Globus pallidus (tissue), 1 donor: ENCODE measurements around the gene PRSS38.

Source experiments
- DNase-seq: peaks from one replicate; pipeline ENCODE4 v3.0.0-alpha.2; 2015; ENCODE audit warnings: low spot score

PRSS38 gene

DNA sequence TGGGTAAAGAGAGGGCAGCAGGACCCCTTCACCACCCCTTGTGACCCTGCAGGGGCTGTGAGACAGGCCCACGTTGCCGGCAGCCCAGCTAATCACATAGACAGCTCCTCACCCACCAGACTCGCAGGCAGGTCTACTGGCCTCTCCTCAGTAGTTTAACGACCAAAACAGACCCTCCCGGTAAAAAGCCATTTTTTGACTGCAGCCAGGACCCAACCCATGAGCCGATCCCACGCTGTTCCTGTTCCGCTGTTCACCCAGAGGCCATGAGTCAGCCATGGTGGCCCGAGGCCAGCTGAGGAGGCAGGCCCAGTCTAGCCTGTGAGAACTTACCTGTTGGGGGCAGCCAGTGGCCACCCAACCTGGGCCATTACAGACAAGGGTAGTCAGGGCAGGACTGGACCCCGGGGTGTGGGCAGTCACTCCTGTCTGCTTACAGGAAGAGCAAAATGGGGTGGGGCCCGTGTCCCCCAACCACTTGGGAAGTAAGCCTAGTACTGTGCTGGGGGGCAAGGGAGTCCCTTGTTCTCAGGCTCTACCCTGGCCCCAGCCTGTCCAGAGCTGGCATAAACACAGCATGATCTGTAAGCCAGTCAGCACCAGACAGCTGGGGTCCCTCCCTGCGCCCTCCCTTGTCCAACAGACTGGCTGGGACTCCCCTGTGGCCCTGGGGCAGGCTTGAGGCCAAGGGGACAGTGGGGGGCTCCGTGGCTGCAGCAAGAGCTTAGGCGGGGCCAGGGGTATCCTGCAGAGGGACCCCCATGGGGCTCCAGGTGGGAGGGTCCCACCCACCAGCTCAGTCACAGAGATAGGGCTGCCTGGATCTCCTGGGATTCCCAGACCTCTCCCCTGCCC lies 70.4 kb downstream of the PRSS38 start:
- DNase-seq: no peak

- no peak for DNase-seq
Observed at GRCh38 chr1:227886503-227886961, 71.1 kb downstream of the PRSS38 start.

- DNase-seq: no peak
Observed at GRCh38 chr1:227886993-227887696, 71.7 kb downstream of the PRSS38 start.

- no peak for DNase-seq
Observed at GRCh38 chr1:227887697-227888403, 72.4 kb downstream of the PRSS38 start.

DNA sequence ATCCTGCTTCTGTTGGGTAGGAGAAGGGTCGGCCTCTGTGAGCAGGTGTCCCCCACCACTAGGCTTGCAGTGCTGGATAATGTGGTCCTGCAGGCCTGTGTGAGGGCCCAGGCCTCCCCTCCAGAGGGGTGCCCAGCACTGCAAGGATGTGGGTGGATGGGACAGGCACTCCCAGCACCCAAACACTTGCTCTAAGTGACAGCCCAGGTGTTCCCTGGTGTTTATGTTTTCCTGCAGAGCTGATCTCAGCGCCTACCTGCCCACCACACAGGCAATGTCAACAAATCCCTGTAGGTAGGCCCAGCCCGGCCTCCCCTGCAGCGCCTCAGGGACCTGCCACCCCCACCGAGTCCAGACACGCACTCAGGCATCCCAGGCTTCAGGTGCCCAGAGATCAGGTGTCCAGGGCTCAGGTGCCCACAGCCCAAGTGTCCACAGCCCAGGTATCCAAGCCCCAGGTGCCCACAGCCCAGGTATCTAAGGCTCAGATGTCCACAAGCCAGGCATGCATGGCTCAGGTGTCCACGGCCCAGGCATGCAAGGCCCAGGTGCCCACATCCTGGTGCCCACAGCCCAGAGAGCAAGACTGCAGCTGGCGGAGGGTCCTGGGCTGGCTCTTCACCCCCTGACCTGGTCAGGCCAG lies 73.0 kb downstream of the PRSS38 start:
- no peak for DNase-seq

- DNase-seq: no peak
Observed at GRCh38 chr1:227889047-227889862, 73.8 kb downstream of the PRSS38 start.

DNA sequence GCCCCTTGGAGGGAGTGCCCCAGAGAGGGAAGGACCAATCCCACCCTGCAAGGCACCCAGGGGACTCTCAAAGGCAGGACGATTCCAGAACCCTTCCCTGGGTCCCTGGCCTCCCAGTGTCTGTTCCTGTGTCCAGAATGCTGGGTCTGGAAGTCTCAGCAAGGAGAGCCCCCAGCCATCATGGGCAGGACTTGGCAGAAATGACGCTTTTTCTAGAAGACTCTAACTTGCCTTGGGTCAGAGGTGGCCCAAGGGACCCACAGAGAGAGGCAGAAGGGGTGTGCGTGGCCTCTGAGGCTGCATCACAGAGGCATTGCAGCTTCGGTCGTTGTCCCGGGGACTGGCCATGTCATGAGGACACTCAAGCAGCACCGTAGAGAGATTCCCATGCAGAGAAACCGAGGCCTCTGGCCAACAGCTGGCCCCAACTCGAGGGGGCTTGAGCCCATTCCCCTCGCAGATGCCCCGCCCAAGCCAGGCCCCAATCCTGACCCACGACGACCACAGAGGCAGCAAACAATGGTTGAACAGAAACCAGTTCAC lies 74.5 kb downstream of the PRSS38 start:
- no peak for DNase-seq

DNA sequence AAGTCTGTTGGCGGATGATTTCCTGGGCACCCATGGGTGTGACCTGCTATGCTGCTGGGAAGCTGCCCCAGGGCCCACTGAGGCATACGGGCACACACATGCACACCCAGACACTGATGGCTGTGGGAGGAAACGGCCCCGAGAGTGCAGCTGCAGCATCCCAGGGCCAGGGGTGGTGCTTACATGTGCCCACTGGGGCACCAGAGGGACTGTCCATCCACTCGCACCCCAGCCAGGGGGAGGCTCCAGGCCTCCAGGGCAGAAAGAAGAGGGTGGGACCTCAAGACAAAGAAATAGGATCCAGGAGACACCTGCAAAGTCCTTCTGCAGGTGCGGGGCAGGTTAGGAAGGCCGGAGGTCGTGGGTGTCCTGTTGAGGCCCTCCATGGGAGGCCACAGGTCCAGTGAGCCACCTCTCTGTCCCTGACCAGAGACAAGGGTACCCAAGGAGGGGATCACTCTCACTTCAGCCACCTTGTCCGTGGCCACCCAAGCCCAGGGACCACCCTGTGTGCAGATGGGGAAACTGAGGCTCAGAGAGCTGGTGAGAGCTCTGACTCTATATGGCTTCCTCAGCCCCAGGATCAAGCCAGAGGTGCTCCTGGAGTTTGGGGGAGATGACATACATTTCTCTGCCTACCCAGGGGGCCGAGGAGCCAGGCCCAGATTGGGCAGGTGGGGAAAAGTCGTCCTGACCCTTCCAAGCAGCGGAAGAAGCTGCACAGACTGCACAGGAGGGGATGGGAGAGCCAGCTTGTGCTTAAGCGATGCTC lies 75.2 kb downstream of the PRSS38 start:
- DNase-seq: no peak

DNA sequence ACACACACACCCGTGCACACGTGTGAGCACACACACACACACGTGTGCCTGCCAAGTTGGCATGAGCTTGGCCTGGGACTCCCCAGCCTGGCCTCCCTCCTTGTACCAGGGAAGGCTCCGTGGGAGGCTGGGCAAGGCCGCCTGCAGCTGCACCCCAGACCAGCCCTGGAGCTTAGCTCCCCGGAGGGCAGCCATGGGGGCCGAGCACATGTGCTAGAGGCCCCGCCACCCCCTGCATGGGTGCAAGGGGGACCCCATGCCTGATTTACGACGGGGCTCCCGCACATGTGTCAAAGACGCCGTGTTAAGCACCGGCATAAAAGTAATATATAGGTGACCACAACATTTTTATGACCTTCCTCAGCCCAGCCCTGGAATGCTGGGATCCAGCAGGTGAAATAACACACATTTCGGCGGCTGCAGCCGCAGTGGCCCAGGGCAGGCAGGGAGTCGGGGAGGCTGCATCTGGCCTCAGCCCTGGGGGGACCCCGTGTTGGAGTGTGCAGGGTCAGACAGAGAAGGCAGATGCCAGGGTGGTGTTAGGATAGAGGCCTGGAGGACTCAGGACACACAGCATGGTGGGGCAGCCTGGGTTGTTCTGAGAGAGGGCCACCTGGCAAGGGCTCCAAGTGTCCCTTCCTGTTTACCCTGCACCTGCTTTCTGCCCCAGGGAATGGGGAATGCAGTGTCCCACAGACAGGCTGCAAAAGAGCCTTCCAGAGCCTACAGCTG lies 75.9 kb downstream of the PRSS38 start:
- DNase-seq: no peak

- no peak for DNase-seq
Observed at GRCh38 chr1:227891955-227892488, 76.5 kb downstream of the PRSS38 start.

DNA sequence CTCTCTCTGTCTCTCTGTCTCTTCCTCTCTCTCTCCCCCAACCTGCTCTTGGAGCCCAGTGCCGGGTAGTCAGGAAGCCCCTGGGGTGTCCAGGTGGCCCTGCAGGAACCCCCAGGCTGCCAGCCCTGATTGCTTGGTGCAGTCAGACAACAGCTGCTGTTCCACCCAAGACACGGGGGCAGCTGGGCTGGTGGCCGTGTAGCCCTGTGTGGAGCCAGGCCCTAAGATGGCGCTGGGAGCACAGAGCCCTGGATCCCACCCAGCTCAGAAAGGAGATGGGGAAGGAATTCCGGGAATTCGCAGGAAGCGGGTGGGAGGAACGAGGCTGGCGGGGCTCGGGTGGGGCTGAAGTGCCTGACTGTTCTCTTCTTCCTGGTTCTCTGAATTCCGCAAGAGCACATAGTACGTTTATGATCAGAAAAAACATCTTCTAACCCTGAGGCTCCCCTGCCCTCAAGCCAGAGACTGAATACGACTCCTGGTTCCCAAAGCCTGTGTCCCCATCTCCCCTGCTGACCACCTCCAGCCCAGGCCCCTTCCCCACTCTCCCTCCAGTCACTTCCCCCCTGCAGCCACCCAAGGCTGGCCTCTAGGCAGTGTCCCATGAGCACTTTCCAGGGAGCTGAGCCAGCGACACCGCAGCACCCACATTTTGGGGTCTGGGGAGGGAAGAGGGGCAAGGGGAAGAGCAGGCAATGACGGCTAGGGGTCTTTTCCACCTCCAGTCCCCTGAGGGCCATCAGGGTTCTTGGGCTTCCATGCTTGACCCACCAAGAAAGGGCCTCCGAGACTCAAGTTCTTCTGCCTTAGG lies 77.2 kb downstream of the PRSS38 start:
- no peak for DNase-seq

GRCh38 chr1:227893300-227893948 lies 77.9 kb downstream of the PRSS38 start:
- DNase-seq: no peak

- no peak for DNase-seq
Observed at GRCh38 chr1:227893949-227894721, 78.7 kb downstream of the PRSS38 start.

DNA sequence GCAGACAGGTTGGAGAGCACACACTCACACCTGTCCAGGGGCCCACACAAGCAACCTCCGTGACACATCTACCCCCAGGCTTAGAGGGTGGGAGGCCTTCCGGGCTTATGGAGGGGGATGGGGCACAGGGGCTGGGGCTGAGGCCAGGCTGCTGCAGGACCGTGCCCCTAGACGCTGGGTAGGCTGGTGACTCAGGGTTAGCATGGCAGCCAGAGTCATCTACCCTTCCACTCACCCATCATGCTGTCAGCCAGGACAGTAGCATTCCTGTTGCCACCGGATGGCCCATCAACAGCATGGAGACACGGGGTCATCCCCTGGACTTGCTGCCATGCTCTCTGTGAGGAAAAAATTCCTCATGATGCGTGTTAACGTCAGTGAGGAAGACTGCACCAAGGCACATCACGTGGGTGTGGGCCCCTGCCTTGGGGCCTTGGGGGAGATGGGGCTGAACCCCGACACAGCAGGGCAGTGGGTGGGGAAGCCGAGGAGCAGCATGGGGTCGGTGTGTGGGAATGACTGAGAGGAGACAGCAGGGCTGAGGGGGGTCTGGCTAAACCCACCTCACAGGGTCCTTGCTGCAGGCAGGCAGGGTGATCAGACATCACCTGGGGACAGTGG lies 79.5 kb downstream of the PRSS38 start:
- no peak for DNase-seq
